Measurements from ENCODE around the gene TCP10L.

DNA sequence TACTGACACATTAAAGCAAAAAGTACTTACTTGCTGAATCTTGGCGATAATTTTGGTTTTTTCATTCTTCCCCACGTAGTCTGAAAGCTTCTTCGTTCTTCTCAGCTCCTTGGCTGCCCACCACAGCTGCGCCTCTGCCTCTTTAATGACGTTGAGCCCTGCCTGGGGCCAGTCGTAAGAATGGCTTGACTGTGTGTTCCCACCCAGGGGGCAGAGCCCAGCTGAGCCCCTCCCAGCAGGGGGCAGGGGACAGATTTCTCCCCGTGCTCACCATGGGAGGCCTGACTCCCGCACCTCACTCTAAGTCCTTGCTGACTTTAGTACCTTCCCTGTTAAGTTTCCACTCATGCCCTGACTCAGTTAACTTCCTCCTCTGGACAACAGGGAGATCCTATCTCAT, 17.8 kb upstream of the TCP10L start:
- no peak for TF ChIP-seq POLR2A (IDR thresholded peaks at IDR 0.05)
- TF ChIP-seq, protein P1, sequence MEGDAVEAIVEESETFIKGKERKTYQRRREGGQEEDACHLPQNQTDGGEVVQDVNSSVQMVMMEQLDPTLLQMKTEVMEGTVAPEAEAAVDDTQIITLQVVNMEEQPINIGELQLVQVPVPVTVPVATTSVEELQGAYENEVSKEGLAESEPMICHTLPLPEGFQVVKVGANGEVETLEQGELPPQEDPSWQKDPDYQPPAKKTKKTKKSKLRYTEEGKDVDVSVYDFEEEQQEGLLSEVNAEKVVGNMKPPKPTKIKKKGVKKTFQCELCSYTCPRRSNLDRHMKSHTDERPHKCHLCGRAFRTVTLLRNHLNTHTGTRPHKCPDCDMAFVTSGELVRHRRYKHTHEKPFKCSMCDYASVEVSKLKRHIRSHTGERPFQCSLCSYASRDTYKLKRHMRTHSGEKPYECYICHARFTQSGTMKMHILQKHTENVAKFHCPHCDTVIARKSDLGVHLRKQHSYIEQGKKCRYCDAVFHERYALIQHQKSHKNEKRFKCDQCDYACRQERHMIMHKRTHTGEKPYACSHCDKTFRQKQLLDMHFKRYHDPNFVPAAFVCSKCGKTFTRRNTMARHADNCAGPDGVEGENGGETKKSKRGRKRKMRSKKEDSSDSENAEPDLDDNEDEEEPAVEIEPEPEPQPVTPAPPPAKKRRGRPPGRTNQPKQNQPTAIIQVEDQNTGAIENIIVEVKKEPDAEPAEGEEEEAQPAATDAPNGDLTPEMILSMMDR (IDR thresholded peaks at IDR 0.05) = no peak
